CD4-positive, alpha-beta T cell (primary cell): ENCODE measurements around the gene MTUS2. TPM values are rescaled to one million over a fixed set of nuclear protein-coding genes. Genes with fewer than 3 reads are reported as not detected.

ENCODE experiments used
- ATAC-seq: fragments of 200-7000 bp; cut with Tn5 transposase; one replicate; pipeline ENCODE4 v1.10.0; 2022; ENCODE audit warnings: mild to moderate bottlenecking; ENCODE audit not compliant: poor library complexity
- CTCF ChIA-PET: fragments of 350-600 bp; sonication (Branson Sonifier 250); formaldehyde crosslinking; loops from one replicate; lab custom pipeline; 2021; ENCODE audit warnings: antibody characterized with exemption, inconsistent platforms; lab: Charles Lee
- POLR2A ChIA-PET: fragments of 350-600 bp; sonication (Branson Sonifier 250); formaldehyde crosslinking; loops from one replicate; lab custom pipeline; 2021; ENCODE audit warnings: antibody characterized with exemption, inconsistent platforms; lab: Charles Lee
- DNase-seq, 14 experiments: peaks; one replicate each; pipeline ENCODE4 v3.0.0-alpha.2; 2013 to 2020; ENCODE audit warnings: mixed read lengths in 2 of 14
- H3K27ac ChIP-seq, 2 donors: one replicate each; pipeline versions ENCODE4 v1.5.1 to v1.7.0; 2013; ENCODE audit warnings: low read length in 2 of 2, low read depth in 1 of 2, mild to moderate bottlenecking in 1 of 2
- H3K27me3 ChIP-seq, 2 experiments: 1 replicate in 1 of 2; 2 replicates in 1 of 2; pipeline versions ENCODE4 v1.6.1 to v1.7.0; 2013; ENCODE audit warnings: low read length in 2 of 2, control low read depth in 1 of 2, mild to moderate bottlenecking in 1 of 2, moderate library complexity in 1 of 2; ENCODE audit not compliant: insufficient read depth in 2 of 2, control insufficient read depth in 1 of 2
- H3K36me3 ChIP-seq: one replicate; pipeline ENCODE4 v1.6.1; 2013; ENCODE audit warnings: low read length, control low read depth; ENCODE audit not compliant: insufficient read depth
- H3K4me1 ChIP-seq: one replicate; pipeline ENCODE4 v1.6.1; 2013; ENCODE audit warnings: low read length, control low read depth; ENCODE audit not compliant: insufficient read depth
- H3K4me3 ChIP-seq: one replicate; pipeline ENCODE4 v1.5.1; 2013; ENCODE audit warnings: mild to moderate bottlenecking, low read length, moderate library complexity
- H3K9me3 ChIP-seq, 2 experiments: 1 replicate in 1 of 2; 2 replicates in 1 of 2; pipeline versions ENCODE4 v1.6.1 to v1.7.0; 2013; ENCODE audit warnings: low read length in 2 of 2, mild to moderate bottlenecking in 2 of 2, control low read depth in 1 of 2, moderate library complexity in 1 of 2; ENCODE audit not compliant: control insufficient read depth in 1 of 2, insufficient read depth in 1 of 2
- H3K27ac Mint-ChIP-seq: one replicate; pipeline ENCODE4 v1.8.0; 2020; ENCODE audit warnings: mixed read lengths
- H3K27me3 Mint-ChIP-seq: one replicate; pipeline ENCODE4 v1.8.0; 2021; ENCODE audit warnings: mixed read lengths
- H3K36me3 Mint-ChIP-seq: one replicate; pipeline ENCODE4 v1.8.0; 2021; ENCODE audit warnings: low read depth, mixed read lengths
- H3K4me1 Mint-ChIP-seq: one replicate; pipeline ENCODE4 v1.8.0; 2021; ENCODE audit warnings: low read depth, mixed read lengths
- H3K4me3 Mint-ChIP-seq: one replicate; pipeline ENCODE4 v1.8.0; 2020; ENCODE audit warnings: mild to moderate bottlenecking, mixed read lengths
- H3K9me3 Mint-ChIP-seq: one replicate; pipeline ENCODE4 v1.8.0; 2020; ENCODE audit warnings: mixed read lengths
- intact Hi-C, 2 experiments: fragments of 100-400 bp; cut with DNase I in 1 of 2; cut with micrococcal nuclease in 1 of 2; formaldehyde crosslinking; loops; one replicate each; pipeline versions ENCODE4 v1.15.1 to v1.9.0; 2023 to 2025; cut with DNase I, micrococcal nuclease
- total RNA-seq, 174 experiments: library from RNA in 2 of 174; stranded (reverse) in 2 of 174; gene quantifications; one replicate each; pipeline ENCODE4 v1.2.3 and lab custom pipeline; 2021 to 2026
- TF ChIP-seq, protein P1 (sequence below): fragments of 200-600 bp; IDR thresholded peaks from one replicate; pipeline ENCODE4 v1.8.0; 2022; ENCODE audit warnings: antibody characterized with exemption, mild to moderate bottlenecking

The MTUS2 gene
- total RNA-seq, 2 experiments from 2014 or later = 0.38 to 0.81 TPM

DNA sequence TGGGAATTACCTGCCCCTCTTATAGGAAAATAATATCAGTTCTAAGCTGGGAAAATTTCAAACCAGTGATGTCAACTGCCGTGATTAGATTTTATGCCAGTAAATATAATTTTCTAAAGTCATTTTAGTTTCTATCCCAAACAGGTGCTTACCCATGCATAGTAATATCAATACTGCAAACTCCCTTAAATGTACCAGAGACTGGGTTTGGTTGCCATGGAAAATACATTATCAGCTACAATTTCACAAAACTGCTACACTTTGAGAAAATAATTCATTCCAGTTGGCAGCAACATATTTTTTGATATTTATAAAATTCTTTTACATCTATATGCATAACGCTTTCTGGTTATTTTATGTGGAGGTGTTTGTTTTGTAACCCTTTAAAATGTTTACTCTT, 631.8 kb downstream of the MTUS2 start:
- ChIA-PET POLR2A (no interaction called here), CTCF (no interaction called here)
- H3K4me3 Mint-ChIP-seq = no peak overlapping the region
- H3K4me3 ChIP-seq = no peak overlapping the region
- intact Hi-C loops = no loop called here
- TF ChIP-seq, protein P1, sequence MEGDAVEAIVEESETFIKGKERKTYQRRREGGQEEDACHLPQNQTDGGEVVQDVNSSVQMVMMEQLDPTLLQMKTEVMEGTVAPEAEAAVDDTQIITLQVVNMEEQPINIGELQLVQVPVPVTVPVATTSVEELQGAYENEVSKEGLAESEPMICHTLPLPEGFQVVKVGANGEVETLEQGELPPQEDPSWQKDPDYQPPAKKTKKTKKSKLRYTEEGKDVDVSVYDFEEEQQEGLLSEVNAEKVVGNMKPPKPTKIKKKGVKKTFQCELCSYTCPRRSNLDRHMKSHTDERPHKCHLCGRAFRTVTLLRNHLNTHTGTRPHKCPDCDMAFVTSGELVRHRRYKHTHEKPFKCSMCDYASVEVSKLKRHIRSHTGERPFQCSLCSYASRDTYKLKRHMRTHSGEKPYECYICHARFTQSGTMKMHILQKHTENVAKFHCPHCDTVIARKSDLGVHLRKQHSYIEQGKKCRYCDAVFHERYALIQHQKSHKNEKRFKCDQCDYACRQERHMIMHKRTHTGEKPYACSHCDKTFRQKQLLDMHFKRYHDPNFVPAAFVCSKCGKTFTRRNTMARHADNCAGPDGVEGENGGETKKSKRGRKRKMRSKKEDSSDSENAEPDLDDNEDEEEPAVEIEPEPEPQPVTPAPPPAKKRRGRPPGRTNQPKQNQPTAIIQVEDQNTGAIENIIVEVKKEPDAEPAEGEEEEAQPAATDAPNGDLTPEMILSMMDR = no peak
- no peak for DNase-seq
- no peaks in the 10 kb centered on the region for H3K4me1 Mint-ChIP-seq
- H3K27me3 ChIP-seq = no peaks in the 10 kb centered on the region
- no peak overlapping the region for H3K27ac Mint-ChIP-seq
- no peaks in the 10 kb centered on the region for H3K9me3 ChIP-seq
- no peaks in the 10 kb centered on the region for H3K36me3 ChIP-seq
- no peaks in the 10 kb centered on the region for H3K36me3 Mint-ChIP-seq
- H3K4me1 ChIP-seq = no peaks in the 10 kb centered on the region
- peaks cover 42% of the 10 kb centered on the region for H3K27me3 Mint-ChIP-seq
- no peaks in the 10 kb centered on the region for H3K9me3 Mint-ChIP-seq
- no peak for ATAC-seq
- no peak overlapping the region for H3K27ac ChIP-seq

DNA sequence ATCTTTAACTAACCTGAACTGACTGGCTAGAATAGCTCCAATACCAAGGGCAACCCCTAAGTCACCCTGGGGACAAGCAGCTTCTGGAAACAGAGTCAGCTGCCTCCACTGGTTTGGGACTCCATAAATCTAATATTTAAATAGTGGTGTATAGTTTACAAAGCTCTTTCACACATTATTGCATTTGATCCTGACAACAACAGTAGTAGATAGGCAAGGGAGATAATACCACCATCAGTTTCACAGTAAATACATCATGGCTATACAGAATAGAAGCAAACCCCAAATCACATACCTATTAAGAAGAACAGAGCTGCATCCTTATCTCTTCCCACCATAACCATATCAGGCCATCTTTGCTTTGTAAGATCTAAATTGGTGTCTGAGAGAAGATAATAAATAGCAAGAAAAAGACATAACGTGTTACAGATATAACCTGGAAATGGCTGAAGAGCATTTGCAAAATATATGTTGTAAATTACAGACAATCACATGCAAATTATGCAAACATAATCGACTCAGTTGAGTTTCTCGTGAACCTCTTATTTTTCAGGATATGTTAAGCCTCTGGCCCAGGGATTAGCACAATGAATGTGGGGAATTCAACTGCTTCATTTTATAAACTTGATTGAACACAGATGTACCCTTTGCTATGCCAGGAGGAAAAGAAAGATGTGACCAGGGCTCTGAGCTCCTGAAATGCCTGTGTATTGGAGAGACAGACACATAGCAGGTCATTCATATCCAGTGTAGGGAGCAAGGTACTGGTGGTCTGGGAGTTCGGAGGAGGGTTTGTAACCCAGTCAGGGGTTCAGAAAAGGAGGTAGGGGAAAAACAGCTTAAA, 632.9 kb downstream of the MTUS2 start:
- ATAC-seq (no peak), DNase-seq (no peak)
- no peak overlapping the region for H3K4me3 Mint-ChIP-seq
- H3K27ac Mint-ChIP-seq = no peak overlapping the region
- intact Hi-C loops = no loop called here
- no peaks in the 10 kb centered on the region for H3K4me1 ChIP-seq
- no peaks in the 10 kb centered on the region for H3K27me3 ChIP-seq
- H3K36me3 ChIP-seq = no peaks in the 10 kb centered on the region
- no peak overlapping the region for H3K27ac ChIP-seq
- CTCF ChIA-PET = no interaction called here
- H3K4me3 ChIP-seq = no peak overlapping the region
- H3K27me3 Mint-ChIP-seq = peaks cover 35% of the 10 kb centered on the region
- no peaks in the 10 kb centered on the region for H3K4me1 Mint-ChIP-seq
- no peaks in the 10 kb centered on the region for H3K36me3 Mint-ChIP-seq
- POLR2A ChIA-PET = no interaction called here
- no peaks in the 10 kb centered on the region for H3K9me3 Mint-ChIP-seq
- TF ChIP-seq, protein P1 = no peak
- no peaks in the 10 kb centered on the region for H3K9me3 ChIP-seq

DNA sequence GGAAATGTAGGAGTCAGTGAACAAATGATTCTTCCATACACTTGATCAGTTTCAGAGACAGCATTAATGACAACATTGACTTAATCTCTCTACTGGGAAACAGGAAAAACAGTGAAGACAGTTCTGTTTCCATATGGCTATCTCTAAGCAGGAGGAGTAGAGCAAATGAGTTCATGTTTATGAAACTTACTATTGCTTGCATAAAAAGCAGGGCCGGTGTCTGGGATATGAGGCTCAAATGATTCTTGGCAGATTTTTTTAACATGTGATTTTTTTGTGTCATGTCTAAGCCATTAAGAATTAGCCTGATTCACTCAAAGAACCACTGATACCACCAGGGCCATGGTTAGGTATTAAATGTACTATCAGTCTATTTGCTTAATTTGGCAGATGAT, 633.5 kb downstream of the MTUS2 start:
- H3K9me3 ChIP-seq = no peaks in the 10 kb centered on the region
- Mint-ChIP-seq H3K4me3 (no peak overlapping the region), H3K9me3 (no peaks in the 10 kb centered on the region), H3K27me3 (peaks cover 32% of the 10 kb centered on the region), H3K27ac (no peak overlapping the region), H3K4me1 (no peaks in the 10 kb centered on the region), H3K36me3 (no peaks in the 10 kb centered on the region)
- intact Hi-C loops = no loop called here
- CTCF ChIA-PET = no interaction called here
- H3K4me3 ChIP-seq = no peak overlapping the region
- DNase-seq = no peak
- no peak for ATAC-seq
- H3K27ac ChIP-seq = no peak overlapping the region
- H3K4me1 ChIP-seq = no peaks in the 10 kb centered on the region
- H3K27me3 ChIP-seq = no peaks in the 10 kb centered on the region
- TF ChIP-seq, protein P1 = no peak
- POLR2A ChIA-PET = no interaction called here
- H3K36me3 ChIP-seq = no peaks in the 10 kb centered on the region
